Epithelial cell of esophagus (primary cell): ENCODE results near the gene FBLN2.

Experiments
- DNase-seq: peaks from one replicate; pipeline ENCODE4 v3.0.0; 2010; ENCODE audit warnings: low read depth
- H3K4me3 ChIP-seq: 2 replicates; pipeline ENCODE4 v1.5.1; 2011; ENCODE audit warnings: mild to moderate bottlenecking, low read length, control low read depth
- CTCF ChIP-seq: IDR thresholded peaks from 2 replicates; pipeline ENCODE4 v1.5.1; 2011; ENCODE audit warnings: low read depth, mild to moderate bottlenecking, low read length, control low read depth, inconsistent platforms; ENCODE audit not compliant: insufficient read depth; ENCODE audit errors: missing control alignments

FBLN2 gene

GRCh38 chr3:13514639-13515435 is 34.1 kb upstream of the FBLN2 start:
- H3K4me3 ChIP-seq = no peak overlapping the region
- TF ChIP-seq CTCF = no peak
- DNase-seq = no peak

GRCh38 chr3:13515786-13516759 is 32.9 kb upstream of the FBLN2 start:
- TF ChIP-seq CTCF = no peak
- H3K4me3 ChIP-seq = no peak overlapping the region
- DNase-seq = no peak

GRCh38 chr3:13516760-13517135 is 32.2 kb upstream of the FBLN2 start:
- no peak for TF ChIP-seq CTCF
- no peak overlapping the region for H3K4me3 ChIP-seq
- no peak for DNase-seq

GRCh38 chr3:13517253-13517977 is 31.5 kb upstream of the FBLN2 start:
- DNase-seq = no peak
- H3K4me3 ChIP-seq = no peak overlapping the region
- no peak for TF ChIP-seq CTCF

DNA sequence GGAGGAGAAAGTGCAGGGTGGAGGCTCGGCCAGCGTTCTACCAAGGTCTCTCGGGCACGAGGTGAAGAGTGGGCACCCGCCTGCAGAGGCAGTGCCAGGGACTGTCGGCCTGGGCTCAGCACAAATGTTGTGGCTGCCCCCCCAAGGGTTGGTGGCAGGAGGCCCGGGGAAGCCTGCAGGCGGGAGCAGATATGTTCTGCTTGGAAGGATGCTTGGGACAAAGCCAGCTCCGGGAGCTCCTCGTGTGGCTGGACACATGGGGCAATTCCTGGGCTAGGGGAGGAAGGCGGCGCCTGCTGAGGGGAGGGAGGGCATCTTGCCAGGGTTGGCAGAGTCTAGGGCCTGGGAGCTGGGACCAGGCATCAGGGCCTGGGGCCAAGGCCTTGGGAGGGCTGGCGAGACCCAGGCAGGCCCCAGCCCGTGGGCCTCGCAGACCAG is 30.4 kb upstream of the FBLN2 start:
- no peak for DNase-seq
- H3K4me3 ChIP-seq = no peak overlapping the region
- no peak for TF ChIP-seq CTCF

DNA sequence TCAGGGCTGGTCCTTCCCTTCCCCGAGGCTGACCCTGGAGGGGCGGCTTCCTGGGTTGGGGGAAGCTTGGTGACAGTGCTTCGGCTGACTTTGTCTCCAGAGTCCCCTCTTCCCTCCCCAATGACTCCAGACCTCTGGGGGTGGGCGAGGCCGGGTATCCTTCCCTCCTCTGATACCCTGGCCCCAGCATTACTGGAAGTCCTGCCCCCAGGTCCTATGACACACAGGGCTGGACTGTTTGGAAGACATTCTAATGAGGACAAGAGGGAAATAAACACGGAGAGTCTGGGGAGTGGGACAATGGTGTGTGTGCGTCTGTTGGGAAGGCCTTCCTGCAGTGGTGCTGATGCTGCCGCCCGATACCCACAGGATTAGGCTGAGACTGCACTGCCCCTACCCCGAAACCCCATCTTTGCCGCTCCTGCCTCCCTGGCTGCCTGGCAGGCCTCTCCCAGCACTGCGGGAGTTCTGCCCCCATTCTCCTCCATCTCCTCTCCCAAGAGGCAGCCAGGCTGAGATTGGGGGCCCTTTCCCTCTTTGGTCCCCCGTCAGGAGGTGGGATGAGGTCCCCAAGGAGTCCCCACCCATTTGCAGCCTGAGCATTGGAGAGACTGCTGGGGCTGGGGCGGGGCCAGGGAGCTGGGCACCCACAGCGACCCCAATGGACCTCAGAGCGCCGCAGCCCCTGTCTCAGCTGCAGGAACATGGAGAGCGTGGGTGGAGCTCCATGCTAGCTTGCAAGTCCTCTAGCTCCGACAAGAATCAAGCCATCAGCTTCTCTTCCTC is 29.7 kb upstream of the FBLN2 start:
- no peak for DNase-seq
- no peak for TF ChIP-seq CTCF
- H3K4me3 ChIP-seq = no peak overlapping the region
